ENCODE results near the gene USP33.

GRCh38 chr1:77688939-77689338, 70.7 kb downstream of the USP33 start:
- no peak for TF ChIP-seq CTCF (IDR thresholded peaks at IDR 0.05)
- TF ChIP-seq POLR2A (IDR thresholded peaks at IDR 0.05), result no peak
